ENCODE measurements around the gene LCN6. TPM values are rescaled to one million over a fixed set of nuclear protein-coding genes. Genes with fewer than 3 reads are reported as not detected.

LCN6 gene
- total and polyA plus RNA-seq, 2 of the 4 experiments (the other 2 are of a cell fraction), result not detected

- Histone ChIP-seq H3K56ac (ENCODE audit: extremely low read depth, insufficient read depth, low read length) (no peak overlapping the region), H4K5ac (ENCODE audit: low read depth, low read length) (no peak overlapping the region), H3K36me3 (ENCODE audit: control insufficient read depth, insufficient read depth, low read length) (no peaks in the 10 kb centered on the region), H4K20me1 (ENCODE audit: insufficient read depth, low read length) (no peaks in the 10 kb centered on the region), H3K9me1 (ENCODE audit: insufficient read depth, low read length) (no peaks in the 10 kb centered on the region), H2BK20ac (ENCODE audit: low read depth, low read length) (no peak overlapping the region), H3K14ac (replicated peaks; ENCODE audit: low read depth, low read length) (no peak overlapping the region), H2AK9ac (replicated peaks; ENCODE audit: low read depth, low read length, poor library complexity) (no peak overlapping the region), H3K9me3 (ENCODE audit: control insufficient read depth, insufficient read depth, low read length) (no peaks in the 10 kb centered on the region), H3K27me3 (ENCODE audit: control insufficient read depth, insufficient read depth, low read length) (peaks cover 21% of the 10 kb centered on the region), H3K9ac (ENCODE audit: low read depth, low read length) (no peak overlapping the region), H4K8ac (ENCODE audit: low read depth in 2 of 2, low read length in 2 of 2) (no peak overlapping the region), H3K18ac (ENCODE audit: low read depth, low read length) (no peak overlapping the region), H3K4me1 (ENCODE audit: control insufficient read depth, insufficient read depth, low read length) (0 out of 2 replicates have a peak, but pooled peaks cover 2% of the 10 kb centered on the region), H3K27ac (ENCODE audit: insufficient read depth, low read length) (no peak overlapping the region), H3K4me2 (ENCODE audit: low read depth, low read length) (no peak overlapping the region), H3K4ac (ENCODE audit: low read depth, low read length) (no peak overlapping the region), H3K79me1 (ENCODE audit: low read depth in 1 of 2, low read length in 2 of 2) (no peaks in the 10 kb centered on the region), H2BK15ac (ENCODE audit: low read depth, low read length) (no peak overlapping the region), H2BK120ac (ENCODE audit: low read depth, low read length) (no peak overlapping the region), H2BK5ac (ENCODE audit: low read depth, low read length, poor library complexity, severe bottlenecking) (no peak overlapping the region), H2AK5ac (ENCODE audit: low read depth, low read length) (no peak overlapping the region), H2AFZ (replicated peaks; ENCODE audit: low read length, poor library complexity) (no peak overlapping the region), H3K23ac (ENCODE audit: low read depth, low read length) (no peak overlapping the region), H3K4me3 (ENCODE audit: insufficient read depth, low read depth, low read length) (no peak overlapping the region), H4K91ac (ENCODE audit: insufficient read depth, low read depth, low read length) (no peak overlapping the region)
- WGBS, 2 experiments (ENCODE audit: extremely low coverage in 2 of 2, insufficient read length in 1 of 2), result 60% methylated on average over 1 of the region's 9 CpGs; no CpG with 5 or more reads in 1 of the 2 experiments
- ChIA-PET POLR2A (ENCODE audit: unreplicated experiment) (no interaction called here), CTCF (no interaction called here)
- no peak for TF ChIP-seq CTCF (conservative IDR thresholded peaks at IDR 0.05; ENCODE audit: low read depth, low read length)
- TF ChIP-seq MAZ (IDR thresholded peaks at IDR 0.05; ENCODE audit: borderline replicate concordance, low read depth, low read length), result no peak
- TF ChIP-seq BHLHE40 (IDR thresholded peaks at IDR 0.05; ENCODE audit: low read depth, low read length), result no peak
- TF ChIP-seq ELK1 (IDR thresholded peaks at IDR 0.05; ENCODE audit: borderline replicate concordance, low read depth, low read length), result no peak
- TF ChIP-seq RAD21 (IDR thresholded peaks at IDR 0.05; ENCODE audit: low read length), result no peak
- no peak for TF ChIP-seq RCOR1 (IDR thresholded peaks at IDR 0.05; ENCODE audit: insufficient replicate concordance, low read length)
- TF ChIP-seq USF2 (IDR thresholded peaks at IDR 0.05; ENCODE audit: low read depth, low read length), result no peak
- no peak for TF ChIP-seq RFX5 (IDR thresholded peaks at IDR 0.05; ENCODE audit: low read depth, low read length)
- TF ChIP-seq MXI1 (IDR thresholded peaks at IDR 0.05; ENCODE audit: borderline replicate concordance, low read depth, low read length), result no peak
- TF ChIP-seq MAFK (IDR thresholded peaks at IDR 0.05; ENCODE audit: low read depth, low read length), result no peak
- in situ Hi-C loops (cut with MboI; ENCODE audit: low sequenced_read_pairs), result no loop called here
- intact Hi-C loops (cut with micrococcal nuclease), result loop anchor here (1.0 kb wide), 1 partner anchor 30 kb away; no protein-coding TSS in a partner anchor
- no TSS peak for BruUV-seq (replicated peaks)
- no peak for DNase-seq
- dilution Hi-C loops (cut with HindIII; ENCODE audit: low sequenced_read_pairs, unreplicated experiment), result no loop called here
- no peak for ATAC-seq (ENCODE audit: low read depth)
Observed at GRCh38 chr9:136696502-136696901, 51.8 kb downstream of the LCN6 start.

Measured in IMR-90 (cell line).